ENCODE results near the gene TMEM30B.

- no peak for TF ChIP-seq REST (IDR thresholded peaks at IDR 0.05; ENCODE audit: insufficient replicate concordance, low read depth)
- no peak for TF ChIP-seq CTCF (IDR thresholded peaks at IDR 0.05; ENCODE audit: insufficient read depth, low read length)
- TF ChIP-seq POLR2AphosphoS5 (IDR thresholded peaks at IDR 0.05; ENCODE audit: low read depth) = no peak
Measured at GRCh38 chr14:61320806-61321384, 39.8 kb upstream of the TMEM30B start.
